ENCODE measurements around the gene LARP7. TPM values are rescaled to one million over a fixed set of nuclear protein-coding genes. Genes with fewer than 3 reads are reported as not detected.
"Not testable (repeated sequence)": the region's sequence is repeated elsewhere in the genome, so short reads cannot be mapped to it uniquely, and the experiment has no call there.

The LARP7 gene
- total RNA-seq, 1 donor from 2014 or later, result 62.2 TPM

GRCh38 chr4:112704991-112705845 is 68.3 kb downstream of the LARP7 start:
- intact Hi-C loops (cut with DNase I), result loop anchor here (5.0 kb wide), 1 partner anchor 68 kb away; the partner anchor contains the start of genes LARP7 and ZGRF1
- ATAC-seq (peak; percentile 79), DNase-seq (ENCODE audit: missing footprints) (peak; percentile 71)

GRCh38 chr4:112705891-112706839 is 69.2 kb downstream of the LARP7 start:
- DNase-seq (ENCODE audit: missing footprints), result not testable (repeated sequence)
- intact Hi-C loops (cut with DNase I), result loop anchor here (2.0 to 5.0 kb wide), 2 partner anchors 35 to 69 kb away; partner anchors contain the start of genes LARP7 and ZGRF1
- peak; percentile 67 for ATAC-seq

- intact Hi-C loops (cut with DNase I), result loop anchor here (2.0 to 5.0 kb wide), 2 partner anchors 36 to 70 kb away; partner anchors contain the start of genes LARP7 and ZGRF1
- peak; percentile 19 for ATAC-seq
- no peak for DNase-seq (ENCODE audit: missing footprints)
Observed at GRCh38 chr4:112706840-112707207, 69.9 kb downstream of the LARP7 start.

Small RNAs within 50 kb of the gene (microRNA-seq; reads per million reads assigned to microRNA genes)
- gene MIR302A (1,093 reads per million, percentile 84 among the genes with 10 or more reads in this experiment), gene MIR302B (689 reads per million, percentile 79 among the genes with 10 or more reads in this experiment), gene MIR302C (127 reads per million, percentile 56 among the genes with 10 or more reads in this experiment), gene MIR302D (673 reads per million, percentile 78 among the genes with 10 or more reads in this experiment), gene MIR367 (2.5 reads per million)

Other genes with a start within 250 kb of the LARP7 start
- gene NEUROG2, start 121.0 kb upstream of the LARP7 start, total RNA-seq, result not detected
- gene ZGRF1, start 234 bp upstream of the LARP7 start, total RNA-seq, result 2.1 TPM

All from Right ventricle myocardium inferior (tissue), 1 donor.